ENCODE data around the gene RAB5B.

- TF ChIP-seq EZH2phosphoT487 (IDR thresholded peaks at IDR 0.05; ENCODE audit: insufficient read depth, low read depth) = no peak
- no peak for TF ChIP-seq EZH2 (IDR thresholded peaks at IDR 0.05; ENCODE audit: insufficient read depth, poor library complexity, severe bottlenecking)
These were observed 46.7 kb downstream of the RAB5B start, which contains the start of gene IKZF4 for GRCh38 chr12:56020423-56021184.

All from GM23248 (cell line).